ENCODE data around the gene SRGAP1. TPM values are rescaled to one million over a fixed set of nuclear protein-coding genes. Genes with fewer than 3 reads are reported as not detected.

The SRGAP1 gene
- total and polyA plus RNA-seq, 9 of the 15 experiments (the other 6 are each of a cell fraction or from before 2014, with no cell fraction given), result 0.01 to 0.13 (median 0.04) TPM; not detected in 3

DNA sequence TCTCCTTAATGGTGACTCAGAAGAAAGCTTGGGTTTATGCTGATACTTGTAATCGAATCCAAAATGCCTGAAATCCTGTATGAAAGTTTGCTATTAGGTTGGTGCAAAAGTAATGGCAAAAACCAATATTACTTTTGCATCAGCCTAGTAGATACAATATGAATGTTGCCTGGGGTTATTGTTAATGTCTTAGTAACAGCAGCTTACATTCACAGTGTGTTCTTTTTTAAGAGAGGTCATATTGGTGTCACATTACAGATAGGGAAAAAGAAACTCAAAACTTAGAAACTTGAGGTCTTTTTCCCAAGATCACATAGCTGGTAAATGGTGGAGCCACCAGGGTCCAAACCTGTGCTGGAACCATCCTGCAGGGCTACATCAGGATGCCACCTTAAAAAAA lies 25.2 kb downstream of the SRGAP1 start:
- no peak overlapping the region for H2AFZ ChIP-seq (ENCODE audit: low read depth, low read length)
- no peak overlapping the region for H3K4me3 ChIP-seq
- no peaks in the 10 kb centered on the region for H4K20me1 ChIP-seq (replicated peaks; ENCODE audit: control insufficient read depth, insufficient read depth, low read length)
- no peaks in the 10 kb centered on the region for H3K79me2 ChIP-seq (ENCODE audit: control insufficient read depth, insufficient read depth, low read length)
- TF ChIP-seq NRF1 (conservative IDR thresholded peaks at IDR 0.05 in 1 of 2, IDR thresholded peaks at IDR 0.05 in 1 of 2), result no peak
- TF ChIP-seq ZNF766 (CRISPR knock-in tag; conservative IDR thresholded peaks at IDR 0.05), result no peak
- TF ChIP-seq HMG20A (CRISPR knock-in tag; conservative IDR thresholded peaks at IDR 0.05), result no peak
- POLR2A ChIA-PET, result no interaction called here
- 6% methylated on average over 1 of the region's 1 CpG for WGBS (ENCODE audit: insufficient coverage, low coverage, missing lambda C conversion rate)
- H3K27ac ChIP-seq (ENCODE audit: extremely low read depth, low read depth, low read length), result no peak overlapping the region
- intact Hi-C loops (cut with micrococcal nuclease) (no loop called here), in situ Hi-C loops (cut with MboI) (no loop called here)
- peaks cover 0 to 13% of the 10 kb centered on the region in 2 experiments; a peak in 3 of 5 replicates for H3K27me3 ChIP-seq (ENCODE audit: control insufficient read depth in 2 of 2, insufficient read depth in 2 of 2, low read length in 2 of 2)
- H3K4me2 ChIP-seq (ENCODE audit: insufficient read depth, low read length), result no peak overlapping the region
- ATAC-seq (no peak), DNase-seq (ENCODE audit: extremely low read depth in 1 of 4, low spot score in 3 of 4) (no peak), FAIRE-seq (no peak)
- H3K9me1 ChIP-seq (ENCODE audit: control insufficient read depth, insufficient read depth, low read length), result no peaks in the 10 kb centered on the region
- CTCF ChIA-PET (ENCODE audit: low intra/inter-chr PET ratio), result no interaction called here
- no peaks in the 10 kb centered on the region for H3K4me1 ChIP-seq (replicated peaks in 1 of 2; ENCODE audit: control insufficient read depth in 2 of 2, insufficient read depth in 2 of 2, low read length in 2 of 2)
- no peak overlapping the region for H3K9ac ChIP-seq (ENCODE audit: insufficient read depth in 1 of 2, low read depth in 2 of 2, low read length in 2 of 2)
- H3K36me3 ChIP-seq (ENCODE audit: control insufficient read depth, insufficient read depth, low read length), result no peaks in the 10 kb centered on the region
- BruUV-seq (replicated peaks), result no TSS peak
- H3K9me3 ChIP-seq (replicated peaks; ENCODE audit: control insufficient read depth, insufficient read depth, low read depth, low read length), result no peaks in the 10 kb centered on the region

DNA sequence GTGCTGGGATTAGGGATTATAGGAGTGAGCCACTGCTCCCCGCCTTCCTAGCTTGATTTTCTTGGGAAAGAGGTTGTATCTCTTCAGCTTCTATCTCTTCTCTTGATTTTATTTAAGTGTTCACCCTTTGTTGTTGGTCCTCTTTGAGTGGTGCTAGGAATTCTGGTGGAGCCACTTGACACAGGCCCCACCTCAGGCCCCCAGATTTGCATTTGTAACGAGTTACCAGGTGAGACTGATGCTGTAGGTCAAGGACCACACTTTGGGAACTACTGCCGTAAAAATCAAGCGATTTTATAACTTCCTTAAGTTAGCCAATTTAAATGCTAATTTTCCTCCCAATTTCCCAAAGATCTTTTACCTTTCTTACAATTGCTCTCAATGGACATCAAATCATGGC lies 26.3 kb downstream of the SRGAP1 start:
- FAIRE-seq (no peak), DNase-seq (ENCODE audit: extremely low read depth in 1 of 4, low spot score in 3 of 4) (no peak), ATAC-seq (no peak)
- in situ Hi-C loops (cut with MboI), result no loop called here
- ChIA-PET CTCF (ENCODE audit: low intra/inter-chr PET ratio) (no interaction called here), POLR2A (no interaction called here)
- Histone ChIP-seq H3K9me3 (replicated peaks; ENCODE audit: control insufficient read depth, insufficient read depth, low read depth, low read length) (no peaks in the 10 kb centered on the region), H3K4me1 (replicated peaks in 1 of 2; ENCODE audit: control insufficient read depth in 2 of 2, insufficient read depth in 2 of 2, low read length in 2 of 2) (no peaks in the 10 kb centered on the region), H3K27ac (ENCODE audit: extremely low read depth, low read depth, low read length) (no peak overlapping the region), H3K36me3 (ENCODE audit: control insufficient read depth, insufficient read depth, low read length) (no peaks in the 10 kb centered on the region), H3K79me2 (ENCODE audit: control insufficient read depth, insufficient read depth, low read length) (no peaks in the 10 kb centered on the region), H3K9ac (ENCODE audit: insufficient read depth in 1 of 2, low read depth in 2 of 2, low read length in 2 of 2) (no peak overlapping the region), H3K4me3 (no peak overlapping the region), H3K4me2 (ENCODE audit: insufficient read depth, low read length) (no peak overlapping the region), H4K20me1 (replicated peaks; ENCODE audit: control insufficient read depth, insufficient read depth, low read length) (no peaks in the 10 kb centered on the region), H2AFZ (ENCODE audit: low read depth, low read length) (no peak overlapping the region), H3K9me1 (ENCODE audit: control insufficient read depth, insufficient read depth, low read length) (no peaks in the 10 kb centered on the region), H3K27me3 (ENCODE audit: control insufficient read depth in 2 of 2, insufficient read depth in 2 of 2, low read length in 2 of 2) (peaks cover 0 to 5% of the 10 kb centered on the region in 2 experiments; a peak in 3 of 5 replicates)
- WGBS (ENCODE audit: insufficient coverage, low coverage, missing lambda C conversion rate), result 5% methylated on average over 4 of the region's 4 CpGs
- intact Hi-C loops (cut with micrococcal nuclease), result no loop called here
- BruUV-seq (replicated peaks), result no TSS peak
- TF ChIP-seq, protein P1, sequence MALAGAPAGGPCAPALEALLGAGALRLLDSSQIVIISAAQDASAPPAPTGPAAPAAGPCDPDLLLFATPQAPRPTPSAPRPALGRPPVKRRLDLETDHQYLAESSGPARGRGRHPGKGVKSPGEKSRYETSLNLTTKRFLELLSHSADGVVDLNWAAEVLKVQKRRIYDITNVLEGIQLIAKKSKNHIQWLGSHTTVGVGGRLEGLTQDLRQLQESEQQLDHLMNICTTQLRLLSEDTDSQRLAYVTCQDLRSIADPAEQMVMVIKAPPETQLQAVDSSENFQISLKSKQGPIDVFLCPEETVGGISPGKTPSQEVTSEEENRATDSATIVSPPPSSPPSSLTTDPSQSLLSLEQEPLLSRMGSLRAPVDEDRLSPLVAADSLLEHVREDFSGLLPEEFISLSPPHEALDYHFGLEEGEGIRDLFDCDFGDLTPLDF (CRISPR knock-in tag; IDR thresholded peaks at IDR 0.05), result no peak
- TF ChIP-seq ZNF24 (IDR thresholded peaks at IDR 0.05) (no peak), POLR2H (tag; IDR thresholded peaks at IDR 0.05; ENCODE audit: low read depth) (no peak)

Measured in K562 (cell line).